CD4-positive, alpha-beta T cell treated with Interleukin-12 subunit alpha and Interleukin-12 subunit beta, for 1 hour (primary cell): ENCODE results near the gene FHOD1.

ENCODE experiments used
- DNase-seq: peaks from one replicate; pipeline ENCODE4 v3.0.0-alpha.2; 2020

Gene FHOD1

DNA sequence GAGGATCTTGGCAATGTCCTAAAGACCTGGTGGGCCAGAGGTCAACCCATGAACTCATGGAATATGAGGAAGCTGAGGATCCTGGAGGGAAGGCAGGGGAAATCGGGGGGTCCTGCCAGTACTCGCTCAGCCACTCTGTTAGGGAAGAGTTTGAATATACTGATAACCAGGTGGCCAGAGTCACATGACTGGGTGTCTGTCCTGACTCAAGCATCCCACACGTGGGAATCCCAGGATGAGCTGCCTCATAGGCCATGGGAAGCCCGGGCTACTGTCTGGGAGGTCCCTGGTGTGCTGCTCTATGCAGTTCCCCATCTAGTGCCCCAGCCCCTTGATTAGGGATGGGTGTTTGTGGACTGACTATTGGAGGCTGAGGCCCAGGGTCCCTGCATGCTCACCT is 59.0 kb downstream of the FHOD1 start:
- no peak for DNase-seq

GRCh38 chr16:67187175-67187890 is 59.9 kb downstream of the FHOD1 start:
- DNase-seq = no peak

GRCh38 chr16:67186550-67186950 is 60.7 kb downstream of the FHOD1 start:
- no peak for DNase-seq

GRCh38 chr16:67185651-67186134 is 61.6 kb downstream of the FHOD1 start:
- DNase-seq = no peak

GRCh38 chr16:67184995-67185650 is 62.2 kb downstream of the FHOD1 start:
- peak; percentile 85 for DNase-seq

- DNase-seq = peak; percentile 27
Measured at GRCh38 chr16:67184453-67184994, 62.8 kb downstream of the FHOD1 start.

GRCh38 chr16:67183627-67184452 is 63.4 kb downstream of the FHOD1 start, which contains the start of gene MATCAP1:
MATCAP1 (minus strand) TSS chr16:67183963; CDS start chr16:67180610, 3,353 bp downstream.
- peak; percentile 97 for DNase-seq

DNA sequence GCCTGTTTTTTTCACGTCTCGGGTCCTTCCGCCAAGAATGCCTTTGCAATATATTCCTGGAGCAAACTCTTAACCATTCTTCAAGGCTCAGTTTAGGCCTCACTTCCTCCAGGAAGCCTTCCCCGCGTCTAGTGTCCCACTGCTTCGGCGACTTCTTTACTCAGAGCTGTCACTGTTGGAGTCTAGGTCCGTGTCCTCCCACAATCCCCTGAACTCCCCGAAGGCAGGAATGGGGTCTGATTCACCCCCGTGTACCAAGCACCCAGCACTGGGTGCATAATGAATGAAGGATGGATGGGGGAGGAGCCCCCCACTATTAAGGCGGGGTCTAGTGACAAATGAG is 64.0 kb downstream of the FHOD1 start:
- no peak for DNase-seq

DNA sequence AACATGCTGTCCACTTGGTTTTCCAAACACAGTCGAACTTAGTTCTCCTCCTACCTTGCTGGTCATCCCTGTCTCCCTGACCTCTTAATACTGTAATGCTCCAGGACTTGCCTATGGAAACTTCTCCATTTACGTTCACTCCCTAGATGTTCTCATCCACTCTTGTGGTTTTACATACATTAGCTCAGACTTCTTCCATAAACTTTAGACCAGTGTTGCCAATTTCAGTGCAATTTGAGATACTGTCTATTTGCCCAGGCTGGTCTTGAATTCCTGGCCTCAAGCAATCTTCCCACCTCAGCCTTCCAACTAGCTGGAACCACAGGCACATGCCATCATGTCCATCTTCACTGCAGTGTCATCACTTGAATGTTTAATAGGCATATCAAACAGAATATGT is 65.0 kb downstream of the FHOD1 start:
- no peak for DNase-seq

- no peak for DNase-seq
Measured at GRCh38 chr16:67181346-67181745, 65.9 kb downstream of the FHOD1 start.

DNA sequence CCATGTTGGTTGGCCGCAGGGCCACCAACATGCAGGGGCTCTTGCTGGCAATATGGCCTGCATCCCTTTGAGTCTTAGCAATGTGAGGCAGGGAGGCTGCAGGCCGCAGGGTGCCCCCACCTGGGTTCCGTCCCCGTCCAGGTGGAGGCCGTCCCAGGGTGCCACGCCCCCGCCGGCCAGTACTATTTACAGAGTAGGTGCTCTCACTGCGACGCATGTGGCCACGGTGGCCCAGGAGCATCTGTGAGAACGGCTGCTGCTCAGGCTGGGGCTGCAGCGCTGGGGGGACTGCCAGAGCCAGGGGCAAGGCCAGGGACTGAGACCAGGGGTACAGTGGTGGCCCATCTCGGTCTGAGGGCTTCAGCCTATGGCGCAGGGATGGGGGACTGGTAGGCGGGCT is 67.1 kb downstream of the FHOD1 start:
- DNase-seq = no peak

DNA sequence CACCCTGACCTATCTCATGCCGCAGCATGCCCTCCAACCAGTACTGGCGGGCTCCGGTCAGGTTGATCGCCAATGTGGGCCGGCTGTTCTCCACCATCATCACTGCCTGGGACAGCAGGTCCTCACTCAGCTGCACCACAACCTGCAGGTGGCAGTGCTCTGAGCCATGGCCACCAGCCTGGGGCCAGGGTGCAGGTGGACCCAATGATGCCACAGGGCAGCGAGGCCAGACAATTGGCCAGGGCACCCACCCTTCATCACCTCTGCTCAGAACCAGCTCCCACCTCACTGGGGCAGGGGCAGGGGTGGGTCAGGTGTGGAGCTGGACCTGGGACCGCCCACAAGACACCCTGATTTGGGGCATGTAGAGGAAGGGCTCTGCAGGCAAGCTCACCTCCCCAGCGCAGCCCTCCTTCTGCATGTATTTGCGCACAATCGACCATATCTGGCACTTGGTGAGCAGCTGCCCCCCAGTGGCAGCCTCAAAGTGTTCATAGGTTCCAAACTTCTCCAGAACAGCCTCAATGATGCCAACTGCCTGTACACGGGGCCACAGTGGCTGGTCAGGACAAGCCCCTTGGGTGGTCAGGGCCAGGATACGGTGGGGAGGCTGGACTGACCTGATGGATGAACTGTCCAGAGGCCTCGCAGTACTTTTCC is 67.7 kb downstream of the FHOD1 start:
- DNase-seq = no peak
